GM10248 (cell line): ENCODE measurements around the gene FAM81A.

ENCODE experiments used
- CTCF ChIA-PET: fragments of 300-600 bp; sonication (Branson Sonifier 250); formaldehyde crosslinking; extraction: SDS; loops from one replicate; lab custom pipeline; 2021; ENCODE audit warnings: antibody characterized with exemption; lab: Yijun Ruan, JAX
- POLR2A ChIA-PET: fragments of 350-650 bp; sonication (Branson Sonifier 250); formaldehyde crosslinking; extraction: SDS; loops from one replicate; lab custom pipeline; 2020; ENCODE audit warnings: antibody characterized with exemption; lab: Yijun Ruan, JAX
- DNase-seq: peaks from one replicate; pipeline ENCODE4 v3.0.0; 2012; ENCODE audit errors: extremely low spot score
- CTCF ChIP-seq: IDR thresholded peaks from 2 replicates; pipeline ENCODE4 v1.5.1; 2012; ENCODE audit warnings: mild to moderate bottlenecking, low read depth; ENCODE audit errors: extremely low read depth, missing control alignments, control extremely low read depth

Gene FAM81A

GRCh38 chr15:59571606-59572005 is 133.6 kb downstream of the FAM81A start:
- POLR2A ChIA-PET: no interaction called here
- DNase-seq: no peak
- CTCF ChIA-PET: interaction anchor here (0.6 to 1.7 kb wide), 5 partner anchors 10 to 421 kb away, joined by 3 to 4 read pairs (median 4); no protein-coding TSS in a partner anchor
- no peak for TF ChIP-seq CTCF
